Fibroblast of mammary gland (primary cell): ENCODE measurements around the gene MESP2.

Experiments used
- DNase-seq: peaks from one replicate; pipeline ENCODE4 v3.0.0-alpha.2; 2010; ENCODE audit warnings: low read depth
- H3K4me3 ChIP-seq: 2 replicates; pipeline ENCODE4 v1.5.1; 2011; ENCODE audit warnings: low read depth, mild to moderate bottlenecking, low read length, moderate library complexity; ENCODE audit not compliant: control insufficient read depth
- TF ChIP-seq, protein P1 (sequence below): conservative IDR thresholded peaks from 2 replicates; pipeline ENCODE4 v1.5.1; 2011; ENCODE audit warnings: low read depth, low read length, inconsistent platforms; ENCODE audit not compliant: control insufficient read depth, insufficient read depth

MESP2 gene

DNA sequence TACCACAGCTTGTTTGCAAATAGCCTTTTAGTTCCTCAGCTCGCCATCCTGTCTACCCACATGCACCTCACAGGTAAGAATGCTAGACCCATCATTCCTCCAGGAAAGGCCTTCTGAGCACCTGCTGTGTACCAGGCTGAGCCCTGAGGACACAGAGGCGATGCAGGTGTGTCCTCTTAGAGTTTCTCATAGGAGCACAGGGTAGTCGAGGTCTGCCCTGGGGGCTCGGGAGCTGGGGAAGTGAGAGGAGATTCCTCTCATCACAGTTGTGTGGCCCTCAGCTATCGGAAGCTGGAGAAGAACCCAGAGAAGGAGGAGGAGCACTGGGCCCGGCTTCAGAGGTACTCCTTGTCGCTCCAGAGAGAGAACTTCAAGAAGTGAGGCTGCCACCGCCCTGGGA lies 33.1 kb upstream of the MESP2 start:
- DNase-seq: no peak
- TF ChIP-seq, protein P1, sequence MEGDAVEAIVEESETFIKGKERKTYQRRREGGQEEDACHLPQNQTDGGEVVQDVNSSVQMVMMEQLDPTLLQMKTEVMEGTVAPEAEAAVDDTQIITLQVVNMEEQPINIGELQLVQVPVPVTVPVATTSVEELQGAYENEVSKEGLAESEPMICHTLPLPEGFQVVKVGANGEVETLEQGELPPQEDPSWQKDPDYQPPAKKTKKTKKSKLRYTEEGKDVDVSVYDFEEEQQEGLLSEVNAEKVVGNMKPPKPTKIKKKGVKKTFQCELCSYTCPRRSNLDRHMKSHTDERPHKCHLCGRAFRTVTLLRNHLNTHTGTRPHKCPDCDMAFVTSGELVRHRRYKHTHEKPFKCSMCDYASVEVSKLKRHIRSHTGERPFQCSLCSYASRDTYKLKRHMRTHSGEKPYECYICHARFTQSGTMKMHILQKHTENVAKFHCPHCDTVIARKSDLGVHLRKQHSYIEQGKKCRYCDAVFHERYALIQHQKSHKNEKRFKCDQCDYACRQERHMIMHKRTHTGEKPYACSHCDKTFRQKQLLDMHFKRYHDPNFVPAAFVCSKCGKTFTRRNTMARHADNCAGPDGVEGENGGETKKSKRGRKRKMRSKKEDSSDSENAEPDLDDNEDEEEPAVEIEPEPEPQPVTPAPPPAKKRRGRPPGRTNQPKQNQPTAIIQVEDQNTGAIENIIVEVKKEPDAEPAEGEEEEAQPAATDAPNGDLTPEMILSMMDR: no peak
- H3K4me3 ChIP-seq: no peak overlapping the region

- TF ChIP-seq, protein P1: no peak
- no peak for DNase-seq
- no peak overlapping the region for H3K4me3 ChIP-seq
Measured at GRCh38 chr15:89743594-89743993, 32.5 kb upstream of the MESP2 start.

DNA sequence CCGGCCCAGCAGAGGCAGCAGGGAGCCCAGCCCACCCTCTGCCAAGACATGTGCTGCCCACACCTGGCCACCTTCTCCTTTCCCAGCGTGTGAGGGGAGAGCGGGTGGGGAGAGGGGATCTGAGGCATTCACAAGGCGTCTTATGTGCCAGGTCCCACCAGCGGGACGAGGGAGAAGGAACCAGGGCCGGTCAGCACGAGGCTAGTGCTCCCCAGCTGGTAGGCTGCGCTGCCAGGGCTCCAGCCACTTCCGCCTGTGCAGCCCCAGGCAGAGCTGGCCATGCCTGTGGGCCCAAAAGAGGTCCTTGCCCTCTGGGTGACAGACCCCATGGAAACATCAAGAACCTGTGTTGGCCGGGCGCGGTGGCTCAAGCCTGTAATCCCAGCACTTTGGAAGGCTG lies 31.0 kb upstream of the MESP2 start:
- no peak overlapping the region for H3K4me3 ChIP-seq
- no peak for DNase-seq
- TF ChIP-seq, protein P1: no peak

DNA sequence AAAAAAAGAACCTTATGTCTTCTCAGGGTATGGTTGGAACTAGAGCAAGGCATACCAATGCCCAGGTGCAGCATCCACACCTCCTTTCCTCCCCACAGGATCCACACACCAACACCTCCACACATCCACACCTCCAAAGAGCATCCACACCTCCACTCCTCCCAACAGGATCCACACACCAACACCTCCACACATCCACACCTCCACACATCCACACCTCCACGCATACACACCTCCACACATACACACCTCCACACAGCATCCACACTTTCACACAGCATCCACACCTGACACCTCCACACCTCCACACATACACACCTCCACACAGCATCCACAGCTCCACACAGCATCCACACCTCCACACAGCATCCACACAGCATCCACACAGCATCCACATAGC lies 30.4 kb upstream of the MESP2 start:
- no peak for DNase-seq
- no peak overlapping the region for H3K4me3 ChIP-seq
- TF ChIP-seq, protein P1: no peak

DNA sequence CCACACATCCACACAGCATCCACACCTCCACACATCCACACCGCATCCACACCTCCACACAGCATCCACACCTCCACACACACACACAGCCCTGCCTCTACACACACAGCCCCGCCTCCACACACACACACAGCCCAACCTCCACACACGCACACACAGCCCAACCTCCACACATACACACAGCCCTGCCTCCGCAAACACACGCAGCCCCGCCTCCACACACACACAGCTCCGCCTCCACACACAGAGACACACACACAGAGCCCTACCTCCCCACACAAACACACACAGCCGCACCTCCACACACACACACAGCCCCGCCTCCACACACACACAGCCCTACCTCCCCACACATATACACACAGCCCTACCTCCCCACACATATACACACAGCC lies 29.7 kb upstream of the MESP2 start:
- TF ChIP-seq, protein P1: no peak
- no peak overlapping the region for H3K4me3 ChIP-seq
- no peak for DNase-seq

- no peak overlapping the region for H3K4me3 ChIP-seq
- TF ChIP-seq, protein P1: no peak
- DNase-seq: no peak
Measured at GRCh38 chr15:89747708-89748682, 28.1 kb upstream of the MESP2 start.
